ENCODE data around the gene ARMC6.

DNA sequence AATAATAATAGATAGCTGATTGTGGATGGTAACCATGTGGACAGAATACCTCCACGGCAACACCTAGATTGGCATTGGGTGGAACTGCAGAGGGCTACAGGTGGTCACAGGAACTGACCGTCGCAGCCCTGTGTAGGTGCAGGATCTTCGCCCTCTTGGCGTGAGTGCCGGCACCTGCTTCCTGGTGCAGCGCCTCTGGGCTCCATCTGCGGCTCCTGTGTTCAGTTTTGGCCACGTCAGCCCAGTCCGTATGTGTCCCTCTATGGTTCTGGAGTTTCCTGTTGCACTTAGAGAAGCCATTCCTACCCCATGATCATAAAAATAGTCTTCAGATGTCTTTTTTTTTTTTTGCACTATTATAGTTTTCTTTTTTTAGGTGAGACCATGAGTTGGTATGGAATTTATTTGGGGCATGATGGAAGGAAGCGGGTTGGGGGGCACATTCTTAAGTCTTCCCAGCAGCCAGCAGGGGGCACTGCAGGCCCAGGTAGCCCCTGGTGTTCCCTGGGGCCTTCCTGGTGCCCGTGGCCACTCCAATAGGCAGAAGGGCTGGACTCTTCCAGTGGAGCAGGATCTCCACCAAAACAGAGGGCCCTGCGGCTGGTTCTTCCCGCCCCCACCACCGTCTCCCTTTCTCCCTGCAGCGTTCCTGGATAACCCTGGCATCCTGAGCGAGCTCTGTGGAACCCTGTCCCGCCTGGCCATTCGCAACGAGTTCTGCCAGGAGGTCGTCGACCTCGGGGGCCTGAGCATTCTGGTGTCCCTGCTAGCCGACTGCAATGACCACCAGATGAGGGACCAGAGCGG is 20.3 kb downstream of the ARMC6 start:
- TF ChIP-seq, protein P1, sequence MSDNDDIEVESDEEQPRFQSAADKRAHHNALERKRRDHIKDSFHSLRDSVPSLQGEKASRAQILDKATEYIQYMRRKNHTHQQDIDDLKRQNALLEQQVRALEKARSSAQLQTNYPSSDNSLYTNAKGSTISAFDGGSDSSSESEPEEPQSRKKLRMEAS (IDR thresholded peaks at IDR 0.05; ENCODE audit: insufficient read depth, insufficient read length), result no peak
- no peak for TF ChIP-seq POLR2AphosphoS5 (IDR thresholded peaks at IDR 0.05; ENCODE audit: insufficient read depth, low read depth, low read length)
- TF ChIP-seq, protein P2, sequence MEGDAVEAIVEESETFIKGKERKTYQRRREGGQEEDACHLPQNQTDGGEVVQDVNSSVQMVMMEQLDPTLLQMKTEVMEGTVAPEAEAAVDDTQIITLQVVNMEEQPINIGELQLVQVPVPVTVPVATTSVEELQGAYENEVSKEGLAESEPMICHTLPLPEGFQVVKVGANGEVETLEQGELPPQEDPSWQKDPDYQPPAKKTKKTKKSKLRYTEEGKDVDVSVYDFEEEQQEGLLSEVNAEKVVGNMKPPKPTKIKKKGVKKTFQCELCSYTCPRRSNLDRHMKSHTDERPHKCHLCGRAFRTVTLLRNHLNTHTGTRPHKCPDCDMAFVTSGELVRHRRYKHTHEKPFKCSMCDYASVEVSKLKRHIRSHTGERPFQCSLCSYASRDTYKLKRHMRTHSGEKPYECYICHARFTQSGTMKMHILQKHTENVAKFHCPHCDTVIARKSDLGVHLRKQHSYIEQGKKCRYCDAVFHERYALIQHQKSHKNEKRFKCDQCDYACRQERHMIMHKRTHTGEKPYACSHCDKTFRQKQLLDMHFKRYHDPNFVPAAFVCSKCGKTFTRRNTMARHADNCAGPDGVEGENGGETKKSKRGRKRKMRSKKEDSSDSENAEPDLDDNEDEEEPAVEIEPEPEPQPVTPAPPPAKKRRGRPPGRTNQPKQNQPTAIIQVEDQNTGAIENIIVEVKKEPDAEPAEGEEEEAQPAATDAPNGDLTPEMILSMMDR (IDR thresholded peaks at IDR 0.05; ENCODE audit: extremely low read depth in 1 of 2, insufficient read depth in 1 of 2, low read depth in 1 of 2, low read length in 2 of 2), result peak; percentile 74 to 85
- TF ChIP-seq EZH2 (IDR thresholded peaks at IDR 0.05; ENCODE audit: borderline replicate concordance, low read depth, low read length, severe bottlenecking), result no peak

Measured in endothelial cell of umbilical vein (primary cell).